ENCODE results near the gene SET.
"Not testable (repeated sequence)": the region's sequence is repeated elsewhere in the genome, so short reads cannot be mapped to it uniquely, and the experiment has no call there.

The SET gene

GRCh38 chr9:128685636-128686489 is 3.2 kb upstream of the SET start:
- DNase-seq = no peak

- no peak for DNase-seq
These were observed 1.6 kb upstream of the SET start for GRCh38 chr9:128687453-128687852.

GRCh38 chr9:128689293-128689774 is 312 bp downstream of the SET start:
- DNase-seq = peak in 28 of 58 donors; percentile 36 to 82 (median 64)

GRCh38 chr9:128689820-128690683 is 1.0 kb downstream of the SET start:
- peak in 25 of 58 donors; percentile 3 to 58 (median 23) for DNase-seq

- DNase-seq = no peak
These were observed 1.6 kb downstream of the SET start for GRCh38 chr9:128690684-128691034.

- DNase-seq = not testable (repeated sequence)
These were observed 4.7 kb downstream of the SET start for GRCh38 chr9:128693738-128694137.

GRCh38 chr9:128694344-128694743 is 5.3 kb downstream of the SET start:
- no peak for DNase-seq

- no peak for DNase-seq
These were observed 8.1 kb downstream of the SET start for GRCh38 chr9:128696923-128697707.

- DNase-seq = not testable (repeated sequence)
These were observed 10.2 kb downstream of the SET start for GRCh38 chr9:128699096-128699795.

- DNase-seq = no peak
These were observed 12.3 kb downstream of the SET start for GRCh38 chr9:128701227-128701854.

- peak in 51 of 58 donors; percentile 11 to 82 (median 50) for DNase-seq
These were observed 13.5 kb downstream of the SET start, which contains the start of gene PKN3 for GRCh38 chr9:128702445-128702948. PKN3 (plus strand) TSS chr9:128702503; CDS start chr9:128702916, 413 bp downstream.

- DNase-seq = no peak
These were observed 14.1 kb downstream of the SET start for GRCh38 chr9:128702949-128703615.

GRCh38 chr9:128703616-128704355 is 14.8 kb downstream of the SET start:
- no peak for DNase-seq

GRCh38 chr9:128704356-128704670 is 15.3 kb downstream of the SET start:
- DNase-seq = no peak

GRCh38 chr9:128705051-128705965 is 16.3 kb downstream of the SET start:
- DNase-seq = no peak

- DNase-seq = no peak
These were observed 17.0 kb downstream of the SET start for GRCh38 chr9:128706045-128706444.

- DNase-seq = no peak
These were observed 17.8 kb downstream of the SET start for GRCh38 chr9:128706671-128707381.
